Kidney (tissue), 14 donors: ENCODE data around the gene RPS6KA2. TPM values are rescaled to one million over a fixed set of nuclear protein-coding genes. Genes with fewer than 3 reads are reported as not detected.

Experiments used
- DNase-seq, 5 donors: peaks; one replicate each; pipeline ENCODE4 v3.0.0-alpha.2; 2013 to 2020
- FAIRE-seq: peaks from 2 replicates; lab custom pipeline; 2012; peaks lifted over from hg19 to GRCh38; lab: Jason Lieb, UNC
- H3K27ac ChIP-seq, 2 donors: one replicate each; pipeline ENCODE4 v1.7.0; 2013; ENCODE audit warnings: low read depth in 2 of 2, low read length in 2 of 2, inconsistent platforms in 1 of 2
- H3K27me3 ChIP-seq: one replicate; pipeline ENCODE4 v1.7.1; 2013; ENCODE audit warnings: low read length, inconsistent platforms; ENCODE audit not compliant: control insufficient read depth, insufficient read depth
- H3K36me3 ChIP-seq, 3 donors: one replicate each; pipeline versions ENCODE4 v1.7.0 to v1.7.1; 2013; ENCODE audit warnings: low read length in 3 of 3, control low read depth in 1 of 3, inconsistent platforms in 1 of 3; ENCODE audit not compliant: insufficient read depth in 3 of 3, control insufficient read depth in 2 of 3
- H3K4me1 ChIP-seq, 3 donors: one replicate each; pipeline versions ENCODE4 v1.7.0 to v1.7.1; 2013; ENCODE audit warnings: low read length in 3 of 3, inconsistent platforms in 1 of 3, low read depth in 1 of 3; ENCODE audit not compliant: control insufficient read depth in 2 of 3, insufficient read depth in 2 of 3
- H3K4me3 ChIP-seq, 3 donors: one replicate each; pipeline versions ENCODE4 v1.7.0 to v1.8.1; 2013; ENCODE audit warnings: low read length in 3 of 3, control low read depth in 1 of 3, inconsistent platforms in 1 of 3
- H3K9ac ChIP-seq, 3 donors: one replicate each; pipeline versions ENCODE4 v1.7.0 to v1.7.1; 2013; ENCODE audit warnings: low read length in 3 of 3, control low read depth in 1 of 3, inconsistent platforms in 1 of 3
- H3K9me3 ChIP-seq, 3 donors: one replicate each; pipeline versions ENCODE4 v1.7.0 to v1.7.1; 2013; ENCODE audit warnings: low read length in 3 of 3, control low read depth in 1 of 3, inconsistent platforms in 1 of 3; ENCODE audit not compliant: control insufficient read depth in 2 of 3, insufficient read depth in 1 of 3
- CTCF ChIP-seq: IDR thresholded peaks from 3 replicates; pipeline ENCODE4 v1.5.1; 2012; ENCODE audit warnings: mild to moderate bottlenecking, moderate library complexity, borderline replicate concordance; ENCODE audit not compliant: insufficient read depth; ENCODE audit errors: extremely low read depth
- intact Hi-C: fragments of 100-400 bp; cut with DNase I; formaldehyde crosslinking; loops from one replicate; pipeline ENCODE4 v1.11.1; 2022
- polyA plus RNA-seq: library from polyadenylated mRNA; stranded (reverse); fragments of 350-450 nt; fragmentation: Illumina TruSeq; extraction: RNeasy Lipid Tissue Mini Kit (QIAGEN cat#74804); gene quantifications from one replicate; pipeline ENCODE4 v1.2.3, GENCODE V29; 2014; ENCODE audit warnings: low read depth, low replicate concordance; ENCODE audit not compliant: insufficient read depth
- total RNA-seq: library from RNA; stranded (reverse); fragmentation: NEBNext Ultra II Directional; extraction: Animal tissue kit (Norgen Biotek cat#: 25700); gene quantifications from one replicate; pipeline ENCODE4 v1.2.1, GENCODE V29; 2021
- donor health status: control.
- donor health status: control.
- donor health status: control.
- donor health status: control.
- donor health status: control.
- donor health status: DM: yes; HTN: yes; CAD: no.
- donor health status: Normal renal cell carcinoma (clear cell type).

Gene RPS6KA2
- total and polyA plus RNA-seq, 2 donors from 2014 or later = 12.3 to 61.2 TPM

GRCh38 chr6:166671434-166672081 lies 44.5 kb upstream of the RPS6KA2 start:
- H3K27ac ChIP-seq = no peak overlapping the region
- H3K4me1 ChIP-seq = peaks cover 0 to 2% (median 0%) of the 10 kb centered on the region in 3 donors
- H3K9me3 ChIP-seq = no peaks in the 10 kb centered on the region
- TF ChIP-seq CTCF = no peak
- H3K4me3 ChIP-seq = no peak overlapping the region
- H3K27me3 ChIP-seq = no peaks in the 10 kb centered on the region
- H3K9ac ChIP-seq = no peak overlapping the region
- intact Hi-C loops = no loop called here
- DNase-seq = peak in 3 of 5 donors; percentile 37 to 50 (median 42)
- FAIRE-seq = no peak
- no peaks in the 10 kb centered on the region for H3K36me3 ChIP-seq

- H3K4me3 ChIP-seq = no peak overlapping the region
- no peaks in the 10 kb centered on the region for H3K36me3 ChIP-seq
- intact Hi-C loops = no loop called here
- no peak overlapping the region for H3K27ac ChIP-seq
- no peak for FAIRE-seq
- no peak for TF ChIP-seq CTCF
- peak in 1 of 5 donors; percentile 16 for DNase-seq
- H3K9ac ChIP-seq = no peak overlapping the region
- no peaks in the 10 kb centered on the region for H3K27me3 ChIP-seq
- no peaks in the 10 kb centered on the region for H3K9me3 ChIP-seq
- H3K4me1 ChIP-seq = peaks cover 0 to 2% (median 0%) of the 10 kb centered on the region in 3 donors
These were observed 43.8 kb upstream of the RPS6KA2 start for GRCh38 chr6:166670894-166671293.

GRCh38 chr6:166670013-166670412 lies 43.0 kb upstream of the RPS6KA2 start:
- H3K4me3 ChIP-seq = no peak overlapping the region
- H3K9me3 ChIP-seq = no peaks in the 10 kb centered on the region
- no peaks in the 10 kb centered on the region for H3K27me3 ChIP-seq
- H3K36me3 ChIP-seq = no peaks in the 10 kb centered on the region
- H3K9ac ChIP-seq = no peak overlapping the region
- intact Hi-C loops = no loop called here
- peaks cover 0 to 2% (median 0%) of the 10 kb centered on the region in 3 donors for H3K4me1 ChIP-seq
- FAIRE-seq = no peak
- peak in 1 of 5 donors; percentile 26 for DNase-seq
- no peak for TF ChIP-seq CTCF
- H3K27ac ChIP-seq = no peak overlapping the region
